K562 (cell line): Measurements from ENCODE around the gene ZC3H18. TPM values are rescaled to one million over a fixed set of nuclear protein-coding genes. Genes with fewer than 3 reads are reported as not detected.

Experiments
- ATAC-seq: fragments of 200-7000 bp; cut with Tn5 transposase; 3 replicates; pipeline ENCODE4 v1.9.1; 2020; ENCODE audit warnings: moderate library complexity
- BruUV-seq: library from RNA; stranded (reverse); fragments of 400-500 nt; replicated peaks from 2 replicates; lab custom pipeline; 2021; lab: Mats Ljungman, UMichigan
- CTCF ChIA-PET: fragments of 300-600 bp; formaldehyde crosslinking; extraction: SDS; loops from one replicate; lab custom pipeline; 2021; ENCODE audit warnings: low intra/inter-chr PET ratio; lab: Yijun Ruan, JAX
- POLR2A ChIA-PET: fragments of 300-600, 350-650 bp; sonication (Branson Sonifier 250); formaldehyde crosslinking; extraction: SDS; loops from one replicate; lab custom pipeline; 2021; ENCODE audit warnings: antibody characterized with exemption, inconsistent platforms; lab: Yijun Ruan, JAX
- DNase-seq, 4 experiments: peaks; one replicate each; pipeline versions ENCODE4 v3.0.0 to v3.0.0-alpha.2; 2011 to 2018; ENCODE audit warnings: low spot score in 3 of 4, mixed read lengths in 3 of 4; ENCODE audit errors: extremely low read depth in 1 of 4
- FAIRE-seq: peaks from 2 replicates; lab custom pipeline; 2011; peaks lifted over from hg19 to GRCh38; lab: Jason Lieb, UNC
- H2AFZ ChIP-seq: 2 replicates; pipeline ENCODE4 v1.6.0; 2011; ENCODE audit warnings: low read depth, low read length, control low read depth, inconsistent platforms
- H3K27ac ChIP-seq: fragments of 200-600 bp; 3 replicates; pipeline ENCODE4 v1.8.0; 2011; ENCODE audit warnings: low read depth, mild to moderate bottlenecking, control low read depth, inconsistent platforms, low read length, moderate library complexity, mixed read lengths; ENCODE audit errors: extremely low read depth
- H3K27me3 ChIP-seq, 2 experiments: fragments of 300-600 bp in 1 of 2; 2 replicates in 1 of 2; 3 replicates in 1 of 2; pipeline versions ENCODE4 v1.6.0 to v1.8.0; 2011; ENCODE audit warnings: inconsistent platforms in 2 of 2, low read length in 2 of 2, mild to moderate bottlenecking in 1 of 2, mixed read lengths in 1 of 2, moderate library complexity in 1 of 2; ENCODE audit not compliant: control insufficient read depth in 2 of 2, insufficient read depth in 2 of 2
- H3K36me3 ChIP-seq: fragments of 300-600 bp; 3 replicates; pipeline ENCODE4 v1.8.0; 2011; ENCODE audit warnings: mild to moderate bottlenecking, low read length, inconsistent platforms; ENCODE audit not compliant: control insufficient read depth, insufficient read depth
- H3K4me1 ChIP-seq, 2 experiments: fragments of 200-600 bp in 1 of 2; replicated peaks in 1 of 2; 2 replicates in 1 of 2; 3 replicates in 1 of 2; pipeline versions ENCODE4 v1.5.1 to v1.8.0; 2011; ENCODE audit warnings: inconsistent platforms in 2 of 2, low read length in 2 of 2, mild to moderate bottlenecking in 1 of 2, mixed read lengths in 1 of 2, moderate library complexity in 1 of 2; ENCODE audit not compliant: control insufficient read depth in 2 of 2, insufficient read depth in 2 of 2
- H3K4me2 ChIP-seq: 2 replicates; pipeline ENCODE4 v1.6.1; 2011; ENCODE audit warnings: low read length, control low read depth, inconsistent platforms, mixed read lengths; ENCODE audit not compliant: insufficient read depth
- H3K4me3 ChIP-seq: fragments of 200-600 bp; sonication (generic), shearing (Covaris generic); 2 replicates; pipeline ENCODE4 v1.5.1; 2016; ENCODE audit warnings: control low read depth, inconsistent platforms
- H3K79me2 ChIP-seq: fragments of 200-600 bp; 3 replicates; pipeline ENCODE4 v1.8.0; 2011; ENCODE audit warnings: low read length, inconsistent platforms; ENCODE audit not compliant: control insufficient read depth, insufficient read depth
- H3K9ac ChIP-seq, 2 experiments: 2 replicates each; pipeline versions ENCODE4 v1.6.0 to v1.6.1; 2011; ENCODE audit warnings: low read depth in 2 of 2, low read length in 2 of 2, control low read depth in 1 of 2, inconsistent platforms in 1 of 2, mild to moderate bottlenecking in 1 of 2, mixed read lengths in 1 of 2; ENCODE audit not compliant: insufficient read depth in 1 of 2
- H3K9me1 ChIP-seq: one replicate; pipeline ENCODE4 v1.6.0; 2011; ENCODE audit warnings: inconsistent platforms, mild to moderate bottlenecking, low read length, moderate library complexity; ENCODE audit not compliant: control insufficient read depth, insufficient read depth
- H3K9me3 ChIP-seq: replicated peaks from 2 replicates; pipeline ENCODE4 v1.5.1; 2011; ENCODE audit warnings: low read depth, low read length, inconsistent platforms; ENCODE audit not compliant: control insufficient read depth, insufficient read depth
- H4K20me1 ChIP-seq: replicated peaks from 2 replicates; pipeline ENCODE4 v1.6.1; 2011; ENCODE audit warnings: low read length, inconsistent platforms, mixed read lengths; ENCODE audit not compliant: control insufficient read depth, insufficient read depth
- HMG20A ChIP-seq: fragments of 450-650 bp; formaldehyde crosslinking; conservative IDR thresholded peaks from 2 replicates; pipeline ENCODE4 v1.4.0; 2020; ENCODE audit warnings: mild to moderate bottlenecking, mixed read lengths
- NFIC ChIP-seq: fragments of 450-650 bp; IDR thresholded peaks from 2 replicates; pipeline ENCODE4 v1.6.1; 2017; ENCODE audit warnings: mild to moderate bottlenecking, inconsistent platforms
- ZC3H4 ChIP-seq: sonication (generic); formaldehyde crosslinking; IDR thresholded peaks from 2 replicates; pipeline ENCODE4 v1.9.0; 2021; ENCODE audit warnings: missing genetic modification reagents, borderline replicate concordance
- ZNF695 ChIP-seq: fragments of 450-650 bp; formaldehyde crosslinking; IDR thresholded peaks from 2 replicates; pipeline ENCODE4 v1.4.0; 2020; ENCODE audit warnings: mild to moderate bottlenecking, moderate library complexity
- WGBS: fragments of 100-300 bp; shearing (Covaris generic); methylation state at CpG from one replicate; pipeline ENCODE4 v1.1.6; 2016; ENCODE audit warnings: low coverage, mixed read lengths; ENCODE audit not compliant: insufficient coverage; ENCODE audit errors: missing lambda C conversion rate; 5-methylcytosine and 5-hydroxymethylcytosine counted together
- in situ Hi-C: fragments of 300-500 bp; cut with MboI; formaldehyde crosslinking; loops from 4 replicates; pipeline ENCODE4 v1.15.0; 2018; ENCODE audit warnings: inconsistent platforms, mixed read lengths
- intact Hi-C: fragments of 100-400 bp; cut with micrococcal nuclease; formaldehyde crosslinking; loops from 2 replicates; pipeline ENCODE4 v1.14.2; 2022
- polyA plus RNA-seq, 8 experiments: library from polyadenylated mRNA; depleted of rRNA in 4 of 8; stranded (reverse) in 5 of 8; unstranded in 3 of 8; fragments of >200 nt; fragmentation: Nextera tagmentation in 2 of 8; fragmentation: Illumina TruSeq in 1 of 8; extraction: Ambion mirVana in 2 of 8; extraction: Trizol in 1 of 8; gene quantifications; 2 replicates each; pipeline versions ENCODE4 v1.2.1 to v1.2.3, GENCODE V29; 2011 to 2014; ENCODE audit warnings: inconsistent platforms in 1 of 8, missing spikeins in 1 of 8
- total RNA-seq, 7 experiments: library from RNA; depleted of rRNA in 6 of 7; stranded (reverse); fragments of >200 nt in 6 of 7; fragmentation: Illumina TruSeq in 2 of 7; extraction: Trizol in 2 of 7; gene quantifications; 2 replicates each; pipeline versions ENCODE4 v1.2.1 to v1.2.3, GENCODE V29; 2011 to 2021; ENCODE audit warnings: low replicate concordance in 1 of 7

The ZC3H18 gene
- total and polyA plus RNA-seq, 9 of the 15 experiments (the other 6 are each of a cell fraction or from before 2014, with no cell fraction given), result 1.7 to 88.7 (median 26.9) TPM

DNA sequence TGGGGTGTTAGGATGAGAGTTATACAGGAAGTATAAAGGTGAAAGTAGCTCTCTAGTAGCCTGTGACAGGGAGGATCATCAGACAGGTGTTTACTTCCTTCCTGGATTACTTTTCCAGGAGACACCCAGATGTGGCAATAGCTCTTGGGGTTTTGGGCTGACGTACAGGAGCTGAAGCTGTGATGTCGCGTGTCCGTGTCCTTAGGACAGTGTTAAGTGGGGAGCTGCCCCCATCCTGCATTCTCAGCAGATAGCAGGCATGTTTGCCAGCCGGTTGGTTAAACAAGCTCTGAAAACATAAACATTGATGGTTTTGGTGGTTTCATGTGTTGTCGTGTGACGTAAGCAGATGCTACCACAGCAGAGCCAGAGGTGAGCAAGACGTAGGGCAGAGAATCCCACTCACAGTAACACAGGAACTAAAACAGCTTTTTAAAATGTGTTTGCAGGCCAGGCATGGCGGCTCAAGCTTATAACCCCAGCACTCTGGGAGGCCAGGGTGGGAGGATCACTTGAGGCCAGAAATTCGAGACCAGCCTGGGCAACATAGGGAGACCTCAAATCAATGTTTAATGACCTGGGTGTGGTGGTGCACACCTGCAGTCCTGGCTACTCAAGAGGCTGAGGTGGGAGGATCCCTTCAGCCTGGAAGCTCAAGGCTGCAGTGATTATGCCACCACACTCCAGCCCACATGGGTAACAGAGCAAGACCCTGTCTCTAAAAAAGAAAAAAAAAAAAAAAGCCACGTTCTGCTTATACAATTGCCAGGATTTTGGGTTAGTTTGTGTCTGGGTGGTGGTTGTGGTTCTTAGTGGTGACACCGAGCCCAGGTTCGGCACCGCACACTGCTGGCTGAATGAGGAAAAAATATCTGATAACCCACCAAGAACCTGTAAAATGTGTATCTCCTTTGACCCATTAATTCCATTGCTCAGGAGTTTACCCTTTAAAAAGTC lies 49.9 kb downstream of the ZC3H18 start:
- Histone ChIP-seq H3K9ac (no peak overlapping the region), H3K4me2 (no peak overlapping the region), H2AFZ (no peak overlapping the region), H3K27ac (no peak overlapping the region), H3K36me3 (peaks cover 86% of the 10 kb centered on the region), H3K4me3 (no peak overlapping the region), H4K20me1 (peaks cover 12% of the 10 kb centered on the region; the same call in 1 of the 2 replicates), H3K79me2 (peaks cover 47% of the 10 kb centered on the region), H3K4me1 (peaks cover 24 to 53% of the 10 kb centered on the region in 2 experiments; a peak in 4 of 5 replicates), H3K9me1 (peaks cover 9% of the 10 kb centered on the region), H3K9me3 (no peaks in the 10 kb centered on the region), H3K27me3 (no peaks in the 10 kb centered on the region)
- CTCF ChIA-PET, result no interaction called here
- WGBS, result 93% methylated on average over 14 of the region's 14 CpGs
- in situ Hi-C loops, result no loop called here
- peak; percentile 59 for FAIRE-seq
- ATAC-seq, result no peak
- POLR2A ChIA-PET, result interaction anchor here (0.5 to 1.3 kb wide), 6 partner anchors 9 to 523 kb away, joined by 3 to 5 read pairs (median 4); partner anchors contain the start of gene IL17C
- BruUV-seq, result no TSS peak
- TF ChIP-seq ZNF695 (CRISPR knock-in tag), result no peak
- 0 out of 2 replicates have a peak, but pooled peaks have one; percentile 26 for TF ChIP-seq ZC3H4 (CRISPR knock-in tag)
- DNase-seq, result no peak
- intact Hi-C loops, result no loop called here

DNA sequence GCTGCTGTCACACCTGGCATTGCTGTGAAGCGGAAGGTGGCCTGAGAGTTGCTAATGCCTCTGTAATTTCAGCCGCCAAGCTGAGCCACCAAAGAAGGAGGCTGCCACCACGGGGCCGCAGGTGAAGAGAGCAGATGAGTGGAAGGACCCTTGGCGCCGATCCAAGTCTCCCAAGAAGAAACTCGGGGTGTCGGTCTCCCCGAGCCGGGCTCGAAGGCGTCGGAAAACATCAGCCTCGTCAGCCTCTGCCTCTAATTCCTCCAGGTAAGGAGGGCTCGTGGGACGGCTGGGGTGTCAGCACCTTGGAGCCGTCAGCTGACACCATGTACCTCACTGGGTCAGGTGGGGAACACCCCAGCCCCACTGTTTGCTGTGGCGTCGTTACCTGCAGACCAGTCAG lies 51.9 kb downstream of the ZC3H18 start:
- Histone ChIP-seq H3K4me2 (no peak overlapping the region), H3K36me3 (peaks cover 88% of the 10 kb centered on the region), H3K9me3 (no peaks in the 10 kb centered on the region), H3K27ac (no peak overlapping the region), H3K9me1 (peaks cover 4% of the 10 kb centered on the region), H3K4me1 (peaks cover 17 to 42% of the 10 kb centered on the region in 2 experiments; a peak in 4 of 5 replicates), H3K27me3 (no peaks in the 10 kb centered on the region), H3K4me3 (no peak overlapping the region), H4K20me1 (peaks cover 8% of the 10 kb centered on the region; the same call in 1 of the 2 replicates), H3K79me2 (peaks cover 31% of the 10 kb centered on the region), H3K9ac (peak overlapping the region in 1 of 2 experiments; percentile 30; a peak in 1 of 4 replicates), H2AFZ (no peak overlapping the region)
- no peak for ATAC-seq
- BruUV-seq, result no TSS peak
- FAIRE-seq, result no peak
- intact Hi-C loops (no loop called here), in situ Hi-C loops (no loop called here)
- no peak for DNase-seq
- POLR2A ChIA-PET, result no interaction called here
- CTCF ChIA-PET, result no interaction called here
- no peak for TF ChIP-seq HMG20A (CRISPR knock-in tag)
- TF ChIP-seq NFIC, result peak; percentile 66
- WGBS, result 95% methylated on average over 19 of the region's 19 CpGs
